ENCODE results near the gene MAP3K7CL. TPM values are rescaled to one million over a fixed set of nuclear protein-coding genes. Genes with fewer than 3 reads are reported as not detected.
"Not testable (repeated sequence)": the region's sequence is repeated elsewhere in the genome, so short reads cannot be mapped to it uniquely, and the experiment has no call there.

Gene MAP3K7CL
- total RNA-seq, 2 experiments from 2014 or later, result 3.4 to 4.4 TPM

DNA sequence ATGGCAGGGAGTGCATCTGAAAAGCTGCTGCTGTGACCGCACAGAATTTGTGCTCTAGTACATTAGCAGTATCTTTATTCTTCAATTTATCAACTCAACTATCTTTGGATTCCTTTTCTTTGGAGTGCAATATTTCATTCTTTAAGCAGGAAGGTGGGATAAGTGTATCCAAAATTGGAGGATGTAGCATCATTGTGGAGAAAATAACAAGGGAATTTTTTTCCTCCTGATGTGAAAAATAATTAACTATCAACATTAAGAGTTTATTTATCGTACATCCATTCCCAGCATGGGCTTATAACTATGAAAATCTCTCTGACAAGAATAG, 25.5 kb downstream of the MAP3K7CL start:
- H3K4me1 Mint-ChIP-seq (ENCODE audit: low read depth), result no peaks in the 10 kb centered on the region
- no peaks in the 10 kb centered on the region for H3K9me3 Mint-ChIP-seq (ENCODE audit: insufficient read depth)
- peaks cover 10% of the 10 kb centered on the region for H3K27me3 Mint-ChIP-seq (ENCODE audit: low read depth)
- no peak for ATAC-seq
- CTCF ChIA-PET, result interaction anchor here (0.8 kb wide), 1 partner anchor 13 kb away, joined by 3 read pairs; no protein-coding TSS in a partner anchor
- POLR2A ChIA-PET, result no interaction called here
- H3K27ac Mint-ChIP-seq, result no peak overlapping the region
- H3K4me3 Mint-ChIP-seq, result no peak overlapping the region
- H3K36me3 Mint-ChIP-seq (ENCODE audit: low read depth), result no peaks in the 10 kb centered on the region
- DNase-seq, result no peak

DNA sequence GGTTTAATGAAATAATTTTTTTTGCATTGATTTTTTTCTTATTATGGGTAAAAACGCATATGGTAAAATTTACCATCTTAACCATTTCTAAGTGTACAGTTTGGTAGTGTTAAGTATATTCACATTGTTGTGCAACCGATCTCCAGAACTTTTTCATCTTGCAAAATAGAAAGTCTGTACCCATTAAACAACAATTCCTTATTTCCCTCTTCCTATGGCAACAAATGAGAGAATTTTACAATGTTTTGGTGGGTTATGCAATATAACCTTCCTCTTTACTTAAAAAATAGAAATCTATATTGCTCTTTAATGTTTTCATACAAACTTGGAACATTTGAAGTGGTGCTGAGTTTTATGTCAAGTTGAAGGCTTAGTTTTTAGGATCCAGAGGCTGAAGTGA, 26.6 kb downstream of the MAP3K7CL start:
- Mint-ChIP-seq H3K4me1 (ENCODE audit: low read depth) (no peaks in the 10 kb centered on the region), H3K27me3 (ENCODE audit: low read depth) (peaks cover 8% of the 10 kb centered on the region), H3K27ac (no peak overlapping the region), H3K9me3 (ENCODE audit: insufficient read depth) (no peaks in the 10 kb centered on the region), H3K36me3 (ENCODE audit: low read depth) (no peaks in the 10 kb centered on the region), H3K4me3 (no peak overlapping the region)
- ATAC-seq, result no peak
- ChIA-PET POLR2A (no interaction called here), CTCF (no interaction called here)
- DNase-seq, result no peak

DNA sequence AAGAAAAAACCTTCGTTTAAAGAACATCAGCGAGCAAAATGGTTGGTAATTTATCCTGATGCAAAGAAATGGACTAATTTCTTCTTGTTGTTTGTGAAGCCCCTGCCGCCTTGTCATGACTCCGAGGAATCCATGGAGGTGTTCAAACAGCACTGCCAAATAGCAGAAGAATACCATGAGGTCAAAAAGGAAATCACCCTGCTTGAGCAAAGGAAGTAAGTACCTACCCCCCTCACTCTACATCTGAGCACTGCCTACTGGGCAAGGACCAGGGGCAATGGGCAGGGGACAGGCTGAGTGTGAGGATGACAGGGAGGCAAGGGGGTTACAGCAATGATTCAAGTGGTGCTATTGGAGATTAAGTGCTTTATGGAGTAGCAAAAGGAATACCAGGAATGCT, 29.4 kb downstream of the MAP3K7CL start:
- H3K9me3 Mint-ChIP-seq (ENCODE audit: insufficient read depth), result no peaks in the 10 kb centered on the region
- no peak overlapping the region for H3K4me3 Mint-ChIP-seq
- peak overlapping the region; percentile 37 for H3K27ac Mint-ChIP-seq
- H3K36me3 Mint-ChIP-seq (ENCODE audit: low read depth), result no peaks in the 10 kb centered on the region
- ChIA-PET CTCF (interaction anchor here (1.0 kb wide), 1 partner anchor 217 kb away, joined by 3 read pairs; no protein-coding TSS in a partner anchor), POLR2A (no interaction called here)
- ATAC-seq (no peak), DNase-seq (no peak)
- H3K4me1 Mint-ChIP-seq (ENCODE audit: low read depth), result no peaks in the 10 kb centered on the region
- H3K27me3 Mint-ChIP-seq (ENCODE audit: low read depth), result peaks cover 5% of the 10 kb centered on the region

DNA sequence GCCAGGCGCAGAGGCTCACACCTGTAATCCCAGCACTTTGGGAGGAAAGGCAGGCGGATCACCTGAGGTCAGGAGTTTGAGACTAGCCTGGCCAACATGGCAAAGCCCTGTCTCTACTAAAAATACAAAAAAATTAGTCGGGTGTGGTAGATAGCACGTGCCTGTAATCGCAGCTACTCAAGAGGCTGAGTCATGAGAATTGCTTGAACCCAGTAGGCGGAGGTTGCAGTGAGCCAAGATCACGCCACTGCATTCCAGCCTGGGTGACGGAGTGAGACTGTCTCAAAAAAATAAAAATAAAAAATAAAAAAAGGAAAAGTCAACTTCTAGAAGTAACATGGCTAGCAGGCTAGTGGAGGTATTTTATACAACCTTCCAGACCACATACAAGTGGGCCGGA, 32.4 kb downstream of the MAP3K7CL start:
- H3K27me3 Mint-ChIP-seq (ENCODE audit: low read depth); POLR2A ChIA-PET; H3K4me1 Mint-ChIP-seq (ENCODE audit: low read depth); ATAC-seq; CTCF ChIA-PET; H3K9me3 Mint-ChIP-seq (ENCODE audit: insufficient read depth); H3K4me3 Mint-ChIP-seq; H3K27ac Mint-ChIP-seq; H3K36me3 Mint-ChIP-seq (ENCODE audit: low read depth); DNase-seq: not testable (repeated sequence)

DNA sequence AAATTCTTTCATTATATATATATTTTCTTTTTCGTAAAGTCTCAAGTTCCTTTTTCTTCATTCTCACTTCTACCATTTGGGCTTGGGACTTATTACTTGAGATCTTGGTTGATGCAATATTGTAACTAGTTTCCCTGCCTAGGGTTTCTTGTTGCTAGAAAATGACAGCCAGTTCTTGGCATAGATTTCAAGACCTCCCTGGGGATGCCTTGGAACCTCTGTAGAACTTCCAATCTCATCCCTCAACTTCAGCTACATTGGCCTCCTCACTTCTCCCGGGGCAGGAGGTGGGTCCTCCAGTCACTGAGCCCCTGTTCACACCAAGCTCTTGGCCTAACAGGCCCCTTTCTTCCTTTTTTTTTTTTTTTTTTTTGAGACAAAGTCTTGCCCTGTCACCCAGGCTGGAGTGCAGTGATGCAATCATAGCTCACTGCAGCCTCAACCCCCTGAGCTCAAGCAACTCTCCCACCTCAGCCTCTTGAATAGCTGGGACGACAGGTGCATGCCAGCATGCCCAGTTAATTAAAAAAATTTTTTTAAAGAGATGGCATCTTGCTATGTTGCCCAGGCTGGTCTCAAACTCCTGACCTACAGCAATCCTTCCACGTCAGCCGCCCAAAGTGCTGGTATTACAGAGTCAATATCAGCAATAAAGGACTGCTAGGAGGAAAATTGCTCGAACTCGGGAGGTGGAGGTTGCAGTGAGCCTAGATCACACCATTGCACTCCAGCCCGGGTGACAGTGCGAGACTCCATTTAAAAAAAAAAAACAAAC, 33.1 kb downstream of the MAP3K7CL start:
- Mint-ChIP-seq H3K27ac (no peak overlapping the region), H3K9me3 (ENCODE audit: insufficient read depth) (no peaks in the 10 kb centered on the region), H3K4me3 (no peak overlapping the region), H3K36me3 (ENCODE audit: low read depth) (no peaks in the 10 kb centered on the region), H3K4me1 (ENCODE audit: low read depth) (no peaks in the 10 kb centered on the region), H3K27me3 (ENCODE audit: low read depth) (peaks cover 3% of the 10 kb centered on the region)
- DNase-seq, result no peak
- ATAC-seq, result no peak
- POLR2A ChIA-PET, result interaction anchor here (0.6 to 1.2 kb wide), 2 partner anchors 137 to 502 kb away, joined by 3 read pairs; no protein-coding TSS in a partner anchor
- CTCF ChIA-PET, result interaction anchor here (0.7 to 1.8 kb wide), 8 partner anchors 9 to 213 kb away, joined by 3 to 8 read pairs (median 3); no protein-coding TSS in a partner anchor

DNA sequence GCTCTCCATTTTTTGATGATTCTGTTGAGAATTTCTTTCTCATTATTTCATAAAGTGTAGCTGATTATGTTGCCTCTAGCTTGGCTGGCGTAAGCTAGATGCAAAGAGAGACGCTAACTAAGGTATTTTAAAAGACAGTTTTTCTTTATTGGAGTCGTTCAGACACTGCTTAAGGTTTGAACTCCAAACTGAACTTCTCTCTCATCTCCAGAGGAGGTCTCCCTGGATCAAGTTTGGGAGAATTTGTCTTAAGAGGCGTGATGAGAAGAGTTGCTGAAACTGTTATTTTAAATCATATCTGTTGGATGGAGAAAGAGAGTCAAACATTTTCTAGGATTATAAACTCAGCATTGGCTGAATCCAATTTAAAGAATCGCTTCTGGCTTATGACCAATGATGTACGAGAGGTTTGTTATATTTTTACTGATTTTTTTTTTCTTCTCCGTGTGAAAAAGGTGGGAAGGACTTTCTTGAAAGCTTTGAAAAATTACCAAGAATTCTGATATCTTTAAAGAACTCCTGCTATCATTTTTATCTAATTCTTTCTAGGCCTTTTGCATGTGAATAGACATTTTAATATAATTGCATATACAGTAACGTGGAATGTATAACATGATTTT, 34.0 kb downstream of the MAP3K7CL start:
- ChIA-PET POLR2A (interaction anchor here (0.6 to 1.2 kb wide), 2 partner anchors 136 to 503 kb away, joined by 3 read pairs; no protein-coding TSS in a partner anchor), CTCF (interaction anchor here (0.6 to 1.8 kb wide), 9 partner anchors 10 to 212 kb away, joined by 3 to 8 read pairs (median 3); no protein-coding TSS in a partner anchor)
- no peak for ATAC-seq
- H3K36me3 Mint-ChIP-seq (ENCODE audit: low read depth), result no peaks in the 10 kb centered on the region
- H3K4me1 Mint-ChIP-seq (ENCODE audit: low read depth), result peaks cover 6% of the 10 kb centered on the region
- no peak for DNase-seq
- no peak overlapping the region for H3K27ac Mint-ChIP-seq
- peaks cover 3% of the 10 kb centered on the region for H3K27me3 Mint-ChIP-seq (ENCODE audit: low read depth)
- no peaks in the 10 kb centered on the region for H3K9me3 Mint-ChIP-seq (ENCODE audit: insufficient read depth)
- H3K4me3 Mint-ChIP-seq, result no peak overlapping the region

DNA sequence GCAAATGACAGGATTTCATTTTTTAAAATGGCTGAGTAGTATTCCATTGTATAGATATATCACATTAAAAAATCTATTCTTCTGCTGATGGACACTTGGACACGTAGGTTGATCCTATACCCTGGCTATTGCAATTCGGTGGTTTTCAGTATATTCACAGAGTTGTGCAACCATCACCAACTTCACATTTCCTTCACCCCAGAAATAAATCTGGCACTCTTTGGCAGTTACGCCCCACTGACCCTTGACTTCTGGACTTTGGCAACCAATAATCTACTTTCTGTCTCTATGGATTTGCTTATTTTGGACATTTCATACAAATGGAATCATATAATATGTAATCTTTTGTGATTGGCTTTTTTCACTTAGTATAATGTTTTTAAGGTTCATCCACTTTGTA, 35.9 kb downstream of the MAP3K7CL start:
- Mint-ChIP-seq H3K27me3 (ENCODE audit: low read depth) (peaks cover 3% of the 10 kb centered on the region), H3K4me3 (no peak overlapping the region), H3K36me3 (ENCODE audit: low read depth) (peaks cover 11% of the 10 kb centered on the region), H3K27ac (no peak overlapping the region), H3K4me1 (ENCODE audit: low read depth) (peaks cover 17% of the 10 kb centered on the region), H3K9me3 (ENCODE audit: insufficient read depth) (peaks cover 6% of the 10 kb centered on the region)
- ChIA-PET POLR2A (no interaction called here), CTCF (no interaction called here)
- ATAC-seq (no peak), DNase-seq (no peak)

DNA sequence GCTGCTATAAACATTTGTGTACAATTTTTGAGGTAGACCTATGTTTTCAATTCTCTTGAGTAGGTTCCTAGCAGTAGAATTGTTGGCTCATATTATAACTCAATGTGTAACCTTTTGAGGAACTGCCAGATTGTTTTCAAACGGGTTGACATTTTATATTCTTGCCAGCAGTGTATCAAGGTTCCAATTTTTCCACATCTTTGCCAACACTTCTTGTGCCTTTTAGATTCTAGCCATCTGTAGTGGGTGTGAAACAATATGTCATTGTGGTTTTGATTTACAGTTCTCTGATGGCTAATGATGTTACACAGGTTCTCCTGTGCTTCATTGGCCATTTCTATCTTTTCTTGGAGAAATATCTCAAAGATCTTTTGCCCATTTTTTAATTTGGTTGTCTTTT, 36.4 kb downstream of the MAP3K7CL start:
- ATAC-seq (no peak), DNase-seq (no peak)
- Mint-ChIP-seq H3K4me1 (ENCODE audit: low read depth) (peaks cover 18% of the 10 kb centered on the region), H3K36me3 (ENCODE audit: low read depth) (peaks cover 14% of the 10 kb centered on the region), H3K27me3 (ENCODE audit: low read depth) (peaks cover 3% of the 10 kb centered on the region), H3K27ac (no peak overlapping the region), H3K9me3 (ENCODE audit: insufficient read depth) (peaks cover 6% of the 10 kb centered on the region), H3K4me3 (no peak overlapping the region)
- POLR2A ChIA-PET, result no interaction called here
- CTCF ChIA-PET, result no interaction called here

DNA sequence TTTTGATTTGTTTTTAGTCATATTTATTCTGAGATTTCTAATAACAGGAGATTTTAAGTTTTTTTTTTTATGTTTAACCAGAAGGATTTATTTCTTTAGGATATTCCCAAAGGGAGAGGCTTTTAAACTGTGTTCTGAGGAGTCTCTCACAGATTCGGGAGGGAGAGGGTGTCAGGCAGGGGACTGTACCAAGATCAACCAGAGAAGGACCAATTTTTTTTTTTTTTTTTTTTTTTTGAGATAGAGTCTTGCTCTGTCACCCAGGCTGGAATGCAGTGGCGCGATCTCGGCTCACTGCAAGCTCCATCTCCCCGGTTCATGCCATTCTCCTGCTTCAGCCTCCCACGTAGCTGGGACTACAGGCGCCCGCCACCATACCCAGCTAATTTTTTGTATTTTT, 37.0 kb downstream of the MAP3K7CL start:
- H3K27me3 Mint-ChIP-seq (ENCODE audit: low read depth); H3K4me3 Mint-ChIP-seq; DNase-seq; CTCF ChIA-PET; POLR2A ChIA-PET; ATAC-seq; H3K27ac Mint-ChIP-seq; H3K9me3 Mint-ChIP-seq (ENCODE audit: insufficient read depth): not testable (repeated sequence)
- peaks cover 18% of the 10 kb centered on the region for H3K4me1 Mint-ChIP-seq (ENCODE audit: low read depth)
- H3K36me3 Mint-ChIP-seq (ENCODE audit: low read depth), result peaks cover 14% of the 10 kb centered on the region

DNA sequence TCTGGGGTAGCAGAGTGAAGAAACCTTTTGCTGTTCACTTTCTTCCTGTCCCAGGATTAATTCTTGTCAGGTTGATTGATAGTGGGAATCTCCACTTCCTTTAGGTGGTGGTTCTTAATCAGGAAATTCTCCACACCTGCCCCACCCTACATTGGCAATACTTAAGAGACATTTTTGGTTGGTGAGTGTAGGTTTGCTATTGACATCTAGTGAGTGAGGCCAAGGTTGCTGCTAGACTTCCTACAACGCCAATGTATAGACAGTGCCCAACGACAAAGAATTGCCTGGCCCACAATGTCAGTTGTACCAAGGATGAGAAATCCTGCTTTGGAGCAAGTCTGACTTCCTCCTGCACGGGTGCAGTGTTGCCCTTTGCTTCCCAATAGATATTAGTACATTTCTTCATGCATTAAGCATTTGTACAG, 38.5 kb downstream of the MAP3K7CL start:
- Mint-ChIP-seq H3K36me3 (ENCODE audit: low read depth) (peaks cover 14% of the 10 kb centered on the region), H3K9me3 (ENCODE audit: insufficient read depth) (peaks cover 6% of the 10 kb centered on the region), H3K4me3 (no peak overlapping the region), H3K27me3 (ENCODE audit: low read depth) (peaks cover 3% of the 10 kb centered on the region), H3K4me1 (ENCODE audit: low read depth) (peaks cover 18% of the 10 kb centered on the region), H3K27ac (no peak overlapping the region)
- ATAC-seq (no peak), DNase-seq (no peak)
- ChIA-PET POLR2A (no interaction called here), CTCF (interaction anchor here (0.9 to 1.1 kb wide), 2 partner anchors 13 to 66 kb away, joined by 3 read pairs; no protein-coding TSS in a partner anchor)

DNA sequence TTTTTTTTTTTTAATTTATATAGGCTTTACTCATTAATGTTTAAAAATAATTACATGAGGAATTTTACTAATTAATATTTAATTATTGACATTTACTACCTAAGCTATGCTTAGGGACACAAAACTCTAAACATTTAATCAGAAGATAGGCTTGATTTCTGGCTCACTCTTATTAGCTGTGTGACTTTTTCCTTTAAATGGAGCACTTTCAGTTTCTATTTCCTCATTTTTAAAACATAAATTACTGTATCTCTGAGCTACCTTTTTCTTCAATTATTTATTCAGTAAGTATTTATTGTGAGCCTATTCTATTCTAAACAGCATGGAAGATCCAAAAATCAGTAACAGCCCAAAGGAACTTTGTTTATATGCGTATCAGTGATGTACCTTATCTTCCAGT, 40.5 kb downstream of the MAP3K7CL start:
- H3K4me3 Mint-ChIP-seq, result peak overlapping the region; percentile 59
- DNase-seq (no peak), ATAC-seq (no peak)
- peaks cover 18% of the 10 kb centered on the region for H3K4me1 Mint-ChIP-seq (ENCODE audit: low read depth)
- POLR2A ChIA-PET, result no interaction called here
- H3K27me3 Mint-ChIP-seq (ENCODE audit: low read depth), result peaks cover 2% of the 10 kb centered on the region
- CTCF ChIA-PET, result no interaction called here
- H3K9me3 Mint-ChIP-seq (ENCODE audit: insufficient read depth), result peaks cover 6% of the 10 kb centered on the region
- peak overlapping the region; percentile 80 for H3K27ac Mint-ChIP-seq
- peaks cover 14% of the 10 kb centered on the region for H3K36me3 Mint-ChIP-seq (ENCODE audit: low read depth)

DNA sequence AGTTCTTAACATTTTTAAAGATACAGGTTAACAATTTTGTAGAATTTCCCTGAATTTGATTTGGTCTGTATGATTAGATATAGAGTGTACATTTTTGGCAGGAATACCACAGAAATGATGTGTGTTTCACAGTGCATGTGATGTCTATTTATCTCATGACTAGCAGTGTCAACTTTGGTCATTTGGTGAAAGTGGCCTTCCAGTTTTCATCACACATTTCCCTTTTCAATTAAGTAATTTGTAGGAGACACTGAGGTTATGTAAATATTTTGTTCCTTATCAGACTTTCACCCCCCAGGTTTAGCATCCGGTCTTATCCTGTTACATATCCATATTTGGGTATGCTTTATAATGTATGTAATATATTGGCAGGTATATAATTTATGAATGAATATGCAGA, 41.8 kb downstream of the MAP3K7CL start:
- CTCF ChIA-PET, result no interaction called here
- no peak for ATAC-seq

More for the DNA sequence above, 41.8 kb downstream of the MAP3K7CL start:
- Mint-ChIP-seq H3K4me3 (no peak overlapping the region), H3K4me1 (ENCODE audit: low read depth) (peaks cover 18% of the 10 kb centered on the region), H3K27ac (no peak overlapping the region), H3K27me3 (ENCODE audit: low read depth) (no peaks in the 10 kb centered on the region), H3K9me3 (ENCODE audit: insufficient read depth) (peaks cover 6% of the 10 kb centered on the region), H3K36me3 (ENCODE audit: low read depth) (peaks cover 14% of the 10 kb centered on the region)
- POLR2A ChIA-PET, result no interaction called here
- no peak for DNase-seq
